IPS DF 4.7 (cell line): ENCODE data around the gene NKD2.
"Not testable (repeated sequence)": the region's sequence is repeated elsewhere in the genome, so short reads cannot be mapped to it uniquely, and the experiment has no call there.

Experiments
- DNase-seq: peaks from one replicate; pipeline ENCODE4 v3.0.0-alpha.2; 2013; ENCODE audit warnings: low spot score; ENCODE audit errors: extremely low read depth

NKD2 gene

GRCh38 chr5:1000329-1000728 is 8.3 kb upstream of the NKD2 start:
- no peak for DNase-seq

GRCh38 chr5:1000831-1001230 is 7.8 kb upstream of the NKD2 start:
- DNase-seq = not testable (repeated sequence)

- DNase-seq = no peak
Measured at GRCh38 chr5:1001406-1002270, 7.0 kb upstream of the NKD2 start.

GRCh38 chr5:1002271-1002546 is 6.4 kb upstream of the NKD2 start:
- no peak for DNase-seq

GRCh38 chr5:1002836-1003235 is 5.8 kb upstream of the NKD2 start:
- no peak for DNase-seq

GRCh38 chr5:1003296-1003937 is 5.2 kb upstream of the NKD2 start:
- DNase-seq = no peak

GRCh38 chr5:1004461-1005248 is 3.9 kb upstream of the NKD2 start:
- no peak for DNase-seq

GRCh38 chr5:1005249-1005851 is 3.3 kb upstream of the NKD2 start:
- DNase-seq = no peak

- no peak for DNase-seq
Measured at GRCh38 chr5:1005904-1006655, 2.5 kb upstream of the NKD2 start.

- DNase-seq = no peak
Measured at GRCh38 chr5:1006656-1007071, 1.9 kb upstream of the NKD2 start.

- DNase-seq = no peak
Measured at GRCh38 chr5:1007221-1007680, 1.4 kb upstream of the NKD2 start.

GRCh38 chr5:1007681-1008450 is 736 bp upstream of the NKD2 start:
- DNase-seq = no peak

- no peak for DNase-seq
Measured at GRCh38 chr5:1009359-1010180, 968 bp downstream of the NKD2 start.

- DNase-seq = no peak
Measured at GRCh38 chr5:1010181-1010510, 1.5 kb downstream of the NKD2 start.

GRCh38 chr5:1010641-1011046 is 2.0 kb downstream of the NKD2 start:
- no peak for DNase-seq

GRCh38 chr5:1011226-1011631 is 2.6 kb downstream of the NKD2 start:
- no peak for DNase-seq

- DNase-seq = no peak
Measured at GRCh38 chr5:1011741-1012312, 3.2 kb downstream of the NKD2 start.

- DNase-seq = no peak
Measured at GRCh38 chr5:1012313-1012841, 3.8 kb downstream of the NKD2 start.

- DNase-seq = no peak
Measured at GRCh38 chr5:1012900-1013237, 4.3 kb downstream of the NKD2 start.
